Superior temporal gyrus (tissue), 1 donor: Measurements from ENCODE around the gene ANO2.
A peak's percentile ranks its signal among the peaks of the same experiment; 100 is the strongest.

Source experiments
- DNase-seq: peaks from one replicate; pipeline ENCODE4 v3.0.0-alpha.2; 2016; ENCODE audit errors: extremely low spot score

The ANO2 gene

GRCh38 chr12:5964913-5965900, 20.1 kb upstream of the ANO2 start:
- DNase-seq = no peak

GRCh38 chr12:5963515-5963914, 18.5 kb upstream of the ANO2 start:
- no peak for DNase-seq

GRCh38 chr12:5960783-5961182, 15.7 kb upstream of the ANO2 start:
- DNase-seq = no peak

- no peak for DNase-seq
Measured at GRCh38 chr12:5956987-5957386, 11.9 kb upstream of the ANO2 start.

- no peak for DNase-seq
Measured at GRCh38 chr12:5954661-5955060, 9.6 kb upstream of the ANO2 start.

- DNase-seq = no peak
Measured at GRCh38 chr12:5953835-5954586, 9.0 kb upstream of the ANO2 start.

GRCh38 chr12:5952031-5952430, 7.0 kb upstream of the ANO2 start:
- no peak for DNase-seq

GRCh38 chr12:5948696-5949095, 3.6 kb upstream of the ANO2 start:
- DNase-seq = no peak

- DNase-seq = no peak
Measured at GRCh38 chr12:5947006-5947405, 1.9 kb upstream of the ANO2 start.

GRCh38 chr12:5946388-5946787, 1.3 kb upstream of the ANO2 start:
- DNase-seq = no peak

- no peak for DNase-seq
Measured at GRCh38 chr12:5944688-5945070, 380 bp downstream of the ANO2 start.

- DNase-seq = no peak
Measured at GRCh38 chr12:5944053-5944452, 1.0 kb downstream of the ANO2 start.

- DNase-seq = no peak
Measured at GRCh38 chr12:5941907-5942306, 3.2 kb downstream of the ANO2 start.

- DNase-seq = no peak
Measured at GRCh38 chr12:5927732-5928516, 17.1 kb downstream of the ANO2 start.

- DNase-seq = no peak
Measured at GRCh38 chr12:5925646-5926045, 19.4 kb downstream of the ANO2 start.

GRCh38 chr12:5924342-5924741, 20.7 kb downstream of the ANO2 start:
- DNase-seq = no peak

GRCh38 chr12:5923751-5924150, 21.3 kb downstream of the ANO2 start:
- DNase-seq = peak; percentile 9

GRCh38 chr12:5923043-5923605, 21.9 kb downstream of the ANO2 start:
- no peak for DNase-seq

- DNase-seq = no peak
Measured at GRCh38 chr12:5921966-5922899, 22.8 kb downstream of the ANO2 start.

- DNase-seq = no peak
Measured at GRCh38 chr12:5921027-5921909, 23.8 kb downstream of the ANO2 start.
